Loucy (cell line): ENCODE results near the gene MICAL2.

Experiments
- H2AFZ ChIP-seq: fragments of 200-600 bp; sonication (generic); 2 replicates; pipeline ENCODE4 v1.6.0; 2016; ENCODE audit warnings: antibody characterized with exemption, mild to moderate bottlenecking, low read length, moderate library complexity
- H3F3A ChIP-seq: fragments of 200-600 bp; 2 replicates; pipeline ENCODE4 v1.6.0; 2016; ENCODE audit warnings: antibody characterized with exemption, low read depth, mild to moderate bottlenecking
- H3K27me3 ChIP-seq: fragments of 200-600 bp; sonication (generic); 2 replicates; pipeline ENCODE4 v1.6.1; 2014; ENCODE audit warnings: low read length, mild to moderate bottlenecking; ENCODE audit not compliant: insufficient read depth, poor library complexity, severe bottlenecking
- H3K36me3 ChIP-seq: fragments of 200-600 bp; sonication (generic); 2 replicates; pipeline ENCODE4 v1.6.1; 2016; ENCODE audit warnings: low read length; ENCODE audit not compliant: insufficient read depth
- H3K4me1 ChIP-seq: fragments of 200-600 bp; sonication (generic); 2 replicates; pipeline ENCODE4 v1.5.1; 2014; ENCODE audit warnings: low read length, mild to moderate bottlenecking; ENCODE audit not compliant: insufficient read depth, poor library complexity, severe bottlenecking
- H3K4me2 ChIP-seq: fragments of 200-600 bp; sonication (generic); 2 replicates; pipeline ENCODE4 v1.6.0; 2014; ENCODE audit warnings: antibody characterized with exemption, low read length, low read depth, mild to moderate bottlenecking; ENCODE audit not compliant: poor library complexity, severe bottlenecking
- H3K4me3 ChIP-seq: fragments of 200-600 bp; sonication (generic); 2 replicates; pipeline ENCODE4 v1.5.1; 2014; ENCODE audit warnings: low read length, mild to moderate bottlenecking, mixed read lengths; ENCODE audit not compliant: poor library complexity, severe bottlenecking
- H3K79me2 ChIP-seq: fragments of 200-600 bp; sonication (generic); 2 replicates; pipeline ENCODE4 v1.6.1; 2014; ENCODE audit warnings: low read length; ENCODE audit not compliant: insufficient read depth
- H3K9ac ChIP-seq: fragments of 200-600 bp; sonication (generic); 2 replicates; pipeline ENCODE4 v1.6.0; 2014; ENCODE audit warnings: mild to moderate bottlenecking, low read depth, low read length, moderate library complexity; ENCODE audit not compliant: poor library complexity, severe bottlenecking
- H3K9me2 ChIP-seq: fragments of 200-600 bp; sonication (generic); replicated peaks from 2 replicates; pipeline ENCODE4 v1.6.1; 2016; ENCODE audit warnings: low read depth, low read length, mixed read lengths
- H3K9me3 ChIP-seq: fragments of 200-600 bp; sonication (generic); 2 replicates; pipeline ENCODE4 v1.6.1; 2014; ENCODE audit warnings: mild to moderate bottlenecking, antibody characterized with exemption, low read length, low read depth; ENCODE audit not compliant: insufficient read depth
- H4K20me1 ChIP-seq: fragments of 200-600 bp; sonication (generic); 2 replicates; pipeline ENCODE4 v1.6.0; 2014; ENCODE audit warnings: antibody characterized with exemption, low read length, mild to moderate bottlenecking; ENCODE audit not compliant: insufficient read depth, poor library complexity, severe bottlenecking
- EZH2phosphoT487 ChIP-seq: fragments of 200-600 bp; IDR thresholded peaks from 2 replicates; pipeline ENCODE4 v1.6.1; 2018; ENCODE audit warnings: antibody characterized with exemption, mild to moderate bottlenecking, moderate library complexity, borderline replicate concordance
- TF ChIP-seq, protein P1 (sequence below): fragments of 200-600 bp; sonication (generic); conservative IDR thresholded peaks from 2 replicates; pipeline ENCODE4 v1.5.1; 2014; ENCODE audit warnings: mild to moderate bottlenecking, antibody characterized with exemption, low read length

The MICAL2 gene

DNA sequence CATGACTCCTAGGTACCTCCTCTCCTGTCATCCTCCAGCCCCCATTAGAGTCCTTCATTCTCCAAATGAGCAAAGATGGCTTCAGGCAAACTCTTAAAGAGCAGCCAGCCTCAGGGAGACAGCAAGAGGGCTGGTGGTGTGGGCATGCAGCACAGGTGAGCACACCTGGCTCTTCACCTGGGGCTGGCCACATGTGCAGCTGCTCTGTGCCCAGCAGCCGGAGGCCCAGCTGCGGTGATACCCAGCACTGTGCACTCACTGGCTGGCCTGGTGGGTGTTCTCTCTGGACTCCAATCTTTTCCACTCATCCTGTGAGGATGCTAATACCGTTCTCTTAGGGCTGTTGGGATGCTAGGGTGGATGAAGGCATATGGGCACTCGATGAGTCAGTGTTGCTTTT is 160.9 kb downstream of the MICAL2 start:
- TF ChIP-seq, protein P1, sequence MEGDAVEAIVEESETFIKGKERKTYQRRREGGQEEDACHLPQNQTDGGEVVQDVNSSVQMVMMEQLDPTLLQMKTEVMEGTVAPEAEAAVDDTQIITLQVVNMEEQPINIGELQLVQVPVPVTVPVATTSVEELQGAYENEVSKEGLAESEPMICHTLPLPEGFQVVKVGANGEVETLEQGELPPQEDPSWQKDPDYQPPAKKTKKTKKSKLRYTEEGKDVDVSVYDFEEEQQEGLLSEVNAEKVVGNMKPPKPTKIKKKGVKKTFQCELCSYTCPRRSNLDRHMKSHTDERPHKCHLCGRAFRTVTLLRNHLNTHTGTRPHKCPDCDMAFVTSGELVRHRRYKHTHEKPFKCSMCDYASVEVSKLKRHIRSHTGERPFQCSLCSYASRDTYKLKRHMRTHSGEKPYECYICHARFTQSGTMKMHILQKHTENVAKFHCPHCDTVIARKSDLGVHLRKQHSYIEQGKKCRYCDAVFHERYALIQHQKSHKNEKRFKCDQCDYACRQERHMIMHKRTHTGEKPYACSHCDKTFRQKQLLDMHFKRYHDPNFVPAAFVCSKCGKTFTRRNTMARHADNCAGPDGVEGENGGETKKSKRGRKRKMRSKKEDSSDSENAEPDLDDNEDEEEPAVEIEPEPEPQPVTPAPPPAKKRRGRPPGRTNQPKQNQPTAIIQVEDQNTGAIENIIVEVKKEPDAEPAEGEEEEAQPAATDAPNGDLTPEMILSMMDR = no peak
- TF ChIP-seq EZH2phosphoT487 = no peak
- Histone ChIP-seq H3K4me2 (no peak overlapping the region), H3F3A (no peaks in the 10 kb centered on the region), H3K4me3 (no peak overlapping the region), H3K36me3 (no peaks in the 10 kb centered on the region), H3K4me1 (no peaks in the 10 kb centered on the region), H3K9me3 (no peaks in the 10 kb centered on the region), H4K20me1 (no peaks in the 10 kb centered on the region), H3K27me3 (no peaks in the 10 kb centered on the region), H3K9me2 (no peaks in the 10 kb centered on the region), H2AFZ (no peak overlapping the region), H3K79me2 (no peaks in the 10 kb centered on the region), H3K9ac (no peak overlapping the region)

DNA sequence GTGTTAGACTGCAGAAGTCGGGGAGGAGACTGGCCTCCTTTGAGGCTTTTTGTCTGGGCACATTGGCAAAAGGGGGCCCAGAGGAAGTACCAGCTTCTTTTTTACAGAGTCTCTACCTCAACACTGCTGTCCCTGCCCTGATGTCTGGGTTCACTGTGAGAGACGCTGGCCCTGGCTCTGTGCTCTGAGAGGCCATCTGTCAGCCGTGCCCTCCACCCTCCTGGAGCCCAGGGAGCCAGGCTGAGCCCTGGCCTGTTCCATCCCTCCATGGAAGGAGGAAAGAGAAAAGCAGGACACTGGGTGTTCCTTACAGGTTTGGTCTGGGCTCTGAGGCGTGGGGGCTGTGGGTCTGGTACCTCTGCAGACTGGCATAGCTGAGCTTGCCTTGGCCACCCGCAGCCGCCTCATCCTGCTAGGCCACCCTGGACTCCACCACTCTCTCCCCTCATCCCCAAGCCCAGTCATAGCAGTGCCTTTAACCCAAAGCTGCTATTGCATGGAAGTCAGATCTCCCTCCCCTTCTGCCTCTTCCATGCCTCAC is 161.5 kb downstream of the MICAL2 start:
- Histone ChIP-seq H3K4me1 (no peaks in the 10 kb centered on the region), H3K36me3 (no peaks in the 10 kb centered on the region), H3K27me3 (no peaks in the 10 kb centered on the region), H2AFZ (no peak overlapping the region), H3K79me2 (no peaks in the 10 kb centered on the region), H4K20me1 (no peaks in the 10 kb centered on the region), H3K9me3 (no peaks in the 10 kb centered on the region), H3K4me2 (no peak overlapping the region), H3K9ac (no peak overlapping the region), H3F3A (no peaks in the 10 kb centered on the region), H3K9me2 (no peaks in the 10 kb centered on the region), H3K4me3 (no peak overlapping the region)
- TF ChIP-seq, protein P1 = no peak
- TF ChIP-seq EZH2phosphoT487 = no peak

DNA sequence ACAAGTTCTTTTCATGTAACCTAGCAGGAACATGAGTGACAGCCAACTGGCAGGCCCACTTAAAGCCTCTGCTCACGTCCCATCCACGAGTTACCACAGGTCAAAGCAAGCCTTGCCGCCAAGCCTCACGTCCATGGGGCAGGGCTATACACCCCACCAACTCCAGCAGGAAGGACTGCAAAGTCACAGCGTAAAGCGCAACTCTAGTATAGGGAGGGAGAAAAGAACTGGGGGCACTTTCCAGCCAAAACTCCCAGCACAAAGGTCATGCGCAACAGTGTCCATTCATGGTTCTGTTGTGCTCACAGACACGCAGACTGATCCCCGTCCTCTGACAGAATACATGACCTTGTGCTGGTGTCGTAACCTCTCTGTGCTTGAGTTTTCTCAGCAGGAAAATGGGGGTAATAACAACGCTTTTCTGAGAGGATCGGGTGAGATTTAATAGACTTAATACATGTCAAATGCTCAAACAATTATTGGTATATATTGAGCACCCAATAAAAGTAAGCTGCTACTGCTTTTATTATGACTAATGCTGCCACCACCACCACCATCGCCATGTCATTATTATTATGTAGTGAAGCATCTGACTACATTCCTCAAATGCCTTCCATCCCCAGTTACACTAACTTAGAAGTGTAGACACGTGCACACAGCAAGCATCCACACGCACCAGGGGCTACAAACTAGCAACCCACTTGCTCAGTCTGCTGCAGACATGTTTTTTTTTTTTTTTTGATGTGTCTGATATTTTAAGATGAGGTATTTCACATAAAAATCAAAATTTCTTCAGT is 162.6 kb downstream of the MICAL2 start:
- TF ChIP-seq EZH2phosphoT487 = no peak
- TF ChIP-seq, protein P1 = no peak
- Histone ChIP-seq H3K4me3 (no peak overlapping the region), H3K4me1 (no peaks in the 10 kb centered on the region), H3K9me2 (no peaks in the 10 kb centered on the region), H2AFZ (no peak overlapping the region), H3K4me2 (no peak overlapping the region), H3K9me3 (no peaks in the 10 kb centered on the region), H4K20me1 (no peaks in the 10 kb centered on the region), H3K9ac (no peak overlapping the region), H3K36me3 (no peaks in the 10 kb centered on the region), H3K79me2 (no peaks in the 10 kb centered on the region), H3F3A (no peaks in the 10 kb centered on the region), H3K27me3 (no peaks in the 10 kb centered on the region)
